GM12878 (cell line): ENCODE data around the gene GMDS. TPM values are rescaled to one million over a fixed set of nuclear protein-coding genes. Genes with fewer than 3 reads are reported as not detected.

Experiments
- ATAC-seq: fragments of 200-7000 bp; cut with Tn5 transposase; 3 replicates; pipeline ENCODE4 v1.9.1; 2020; ENCODE audit warnings: mild to moderate bottlenecking, moderate library complexity
- BruUV-seq: library from RNA; stranded (reverse); fragments of 400-500 nt; replicated peaks from 2 replicates; lab custom pipeline; 2021; lab: Mats Ljungman, UMichigan
- CTCF ChIA-PET: fragments of 300-600 bp; sonication (Branson Sonifier 250); formaldehyde crosslinking; extraction: SDS; loops from one replicate; lab custom pipeline; 2021; ENCODE audit warnings: inconsistent platforms; lab: Yijun Ruan, JAX
- POLR2A ChIA-PET: fragments of 350-600 bp; formaldehyde crosslinking; extraction: SDS; loops from one replicate; lab custom pipeline; 2021; ENCODE audit warnings: inconsistent platforms; lab: Charles Lee
- RAD21 ChIA-PET: fragments of 300-600 bp; sonication (Branson Sonifier 250); formaldehyde crosslinking; loops from one replicate; lab custom pipeline; 2023; ENCODE audit warnings: antibody characterized with exemption; ENCODE audit not compliant: unreplicated experiment; lab: Charles Lee
- SMC1A ChIA-PET: fragments of 300-600 bp; sonication (Branson Sonifier 250); formaldehyde crosslinking; loops from one replicate; lab custom pipeline; 2023; ENCODE audit not compliant: unreplicated experiment, uncharacterized antibody; lab: Charles Lee
- DNase-seq: peaks from one replicate; pipeline ENCODE4 v3.0.0-alpha.2; 2011; ENCODE audit warnings: low read depth, low spot score
- FAIRE-seq: peaks from 3 replicates; lab custom pipeline; 2011; peaks lifted over from hg19 to GRCh38; lab: Jason Lieb, UNC
- H2AFZ ChIP-seq: 2 replicates; pipeline ENCODE4 v1.6.0; 2011; ENCODE audit warnings: low read depth, low read length, control low read depth; ENCODE audit not compliant: control insufficient read depth
- H3K27ac ChIP-seq: 2 replicates; pipeline ENCODE4 v1.5.1; 2011; ENCODE audit warnings: control low read depth; ENCODE audit not compliant: control insufficient read depth, insufficient read depth
- H3K27me3 ChIP-seq, 2 experiments: replicated peaks in 1 of 2; 2 replicates each; pipeline versions ENCODE4 v1.6.0 to v1.6.1; 2011; ENCODE audit warnings: low read length in 1 of 2; ENCODE audit not compliant: control insufficient read depth in 2 of 2, insufficient read depth in 2 of 2
- H3K36me3 ChIP-seq, 2 experiments: 2 replicates each; pipeline ENCODE4 v1.5.1; 2011; ENCODE audit warnings: low read length in 1 of 2; ENCODE audit not compliant: control insufficient read depth in 2 of 2, insufficient read depth in 2 of 2
- H3K4me1 ChIP-seq: 2 replicates; pipeline ENCODE4 v1.6.1; 2011; ENCODE audit warnings: mild to moderate bottlenecking, low read length, moderate library complexity, mixed read lengths; ENCODE audit not compliant: control insufficient read depth, insufficient read depth
- H3K4me2 ChIP-seq: 2 replicates; pipeline ENCODE4 v1.6.0; 2011; ENCODE audit warnings: control low read depth; ENCODE audit not compliant: control insufficient read depth, insufficient read depth
- H3K4me3 ChIP-seq: fragments of 200-600 bp; sonication (generic); 2 replicates; pipeline ENCODE4 v1.5.1; 2016
- H3K79me2 ChIP-seq: 2 replicates; pipeline ENCODE4 v1.6.0; 2011; ENCODE audit warnings: low read length; ENCODE audit not compliant: control insufficient read depth, insufficient read depth
- H3K9ac ChIP-seq: 2 replicates; pipeline ENCODE4 v1.8.0; 2011; ENCODE audit warnings: low read length, control low read depth, mixed read lengths; ENCODE audit not compliant: control insufficient read depth, insufficient read depth
- H3K9me3 ChIP-seq: replicated peaks from 3 replicates; pipeline ENCODE4 v1.5.1; 2011; ENCODE audit warnings: mild to moderate bottlenecking, low read length; ENCODE audit not compliant: control insufficient read depth, insufficient read depth
- H4K20me1 ChIP-seq: 2 replicates; pipeline ENCODE4 v1.6.0; 2011; ENCODE audit not compliant: control insufficient read depth, insufficient read depth
- HDAC6 ChIP-seq: fragments of 200-600 bp; sonication (generic); IDR thresholded peaks from one replicate; pipeline ENCODE4 v1.8.0; 2017; ENCODE audit warnings: antibody characterized with exemption; ENCODE audit not compliant: unreplicated experiment
- RFX5 ChIP-seq: IDR thresholded peaks from 2 replicates; pipeline ENCODE4 v1.6.1; 2011; ENCODE audit warnings: low read depth, low read length, improper control_type of control experiment
- WRNIP1 ChIP-seq: IDR thresholded peaks from 2 replicates; pipeline ENCODE4 v1.6.1; 2011; ENCODE audit warnings: low read depth, low read length, improper control_type of control experiment, borderline replicate concordance
- ZNF384 ChIP-seq: IDR thresholded peaks from 2 replicates; pipeline ENCODE4 v1.6.1; 2012; ENCODE audit warnings: low read depth, mild to moderate bottlenecking, low read length, improper control_type of control experiment, borderline replicate concordance
- WGBS: methylation state at CpG from one replicate; pipeline ENCODE4 v1.1.6; 2016; ENCODE audit warnings: low lambda C conversion rate; ENCODE audit not compliant: insufficient replicate concordance, insufficient coverage; ENCODE audit errors: missing lambda C conversion rate; 5-methylcytosine and 5-hydroxymethylcytosine counted together
- in situ Hi-C: fragments of 300-500 bp; cut with MboI; formaldehyde crosslinking; loops from 9 replicates; pipeline ENCODE4 v1.14.3; 2018; ENCODE audit warnings: mixed read lengths
- intact Hi-C: fragments of 100-400 bp; cut with micrococcal nuclease; formaldehyde crosslinking; loops from one replicate; pipeline ENCODE4 v1.14.2; 2022; ENCODE audit not compliant: unreplicated experiment
- polyA plus RNA-seq, 11 experiments: library from polyadenylated mRNA; depleted of rRNA in 4 of 11; unstranded in 6 of 11; stranded (reverse) in 5 of 11; fragments of >200 nt; fragmentation: Nextera tagmentation in 4 of 11; fragmentation: Illumina TruSeq in 1 of 11; extraction: Ambion mirVana in 4 of 11; extraction: Trizol in 1 of 11; gene quantifications; 1 replicate in 1 of 11; 2 replicates in 10 of 11; pipeline versions ENCODE4 v1.2.1 to v1.2.3, GENCODE V29; 2011 to 2016; ENCODE audit warnings: inconsistent platforms in 2 of 11, missing spikeins in 2 of 11, low read depth in 1 of 11
- total RNA-seq, 4 experiments: library from RNA; depleted of rRNA in 3 of 4; stranded (reverse); fragments of >200 nt in 3 of 4; fragmentation: Illumina TruSeq in 1 of 4; extraction: Trizol in 1 of 4; gene quantifications; 2 replicates each; pipeline versions ENCODE4 v1.2.1 to v1.2.3, GENCODE V29; 2013 to 2021
- TF ChIP-seq, protein P1 (sequence below): fragments of 450-650 bp; IDR thresholded peaks from 2 replicates; pipeline ENCODE4 v1.6.1; 2017; ENCODE audit warnings: mild to moderate bottlenecking, low read depth, inconsistent platforms; ENCODE audit not compliant: poor library complexity, severe bottlenecking
- TF ChIP-seq, protein P2 (sequence below): IDR thresholded peaks from 2 replicates; pipeline ENCODE4 v1.6.1; 2011; ENCODE audit warnings: low read depth, low read length, improper control_type of control experiment, borderline replicate concordance
- TF ChIP-seq, protein P3 (sequence below): IDR thresholded peaks from 2 replicates; pipeline ENCODE4 v1.6.1; 2011; ENCODE audit warnings: mild to moderate bottlenecking, low read depth, low read length, moderate library complexity; ENCODE audit not compliant: insufficient replicate concordance
- TF ChIP-seq, protein P4 (sequence below): fragments of 150-350 bp; IDR thresholded peaks from 2 replicates; pipeline ENCODE4 v1.6.1; 2016; ENCODE audit warnings: low read depth, low read length
- TF ChIP-seq, protein P5 (sequence below): IDR thresholded peaks from 2 replicates; pipeline ENCODE4 v1.6.1; 2012; ENCODE audit warnings: low read depth, low read length, improper control_type of control experiment

Gene GMDS
- total and polyA plus RNA-seq, 10 of the 15 experiments (the other 5 are each of a cell fraction or from before 2014, with no cell fraction given): 0.61 to 53.8 (median 29.3) TPM

DNA sequence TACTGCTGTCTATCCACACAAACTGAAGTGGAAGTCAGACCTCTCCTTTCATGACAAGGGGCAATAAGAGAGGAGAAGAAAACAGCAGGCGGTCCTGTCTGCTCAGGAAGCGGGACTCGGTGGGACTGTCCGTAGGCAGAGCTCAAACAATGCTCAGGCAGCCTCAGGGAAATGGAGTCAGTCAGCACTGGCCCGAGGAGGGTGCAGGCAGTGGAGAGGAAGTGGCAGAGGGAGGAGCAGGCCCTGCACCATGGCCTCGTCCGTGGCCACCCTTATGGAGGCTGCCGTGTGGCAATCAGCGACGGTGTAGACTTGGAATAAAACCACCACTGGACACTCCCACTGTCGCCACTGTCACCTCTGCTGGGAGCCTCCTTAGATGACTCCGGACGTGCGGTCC is 616.1 kb downstream of the GMDS start (continued):
- TF ChIP-seq, protein P1, sequence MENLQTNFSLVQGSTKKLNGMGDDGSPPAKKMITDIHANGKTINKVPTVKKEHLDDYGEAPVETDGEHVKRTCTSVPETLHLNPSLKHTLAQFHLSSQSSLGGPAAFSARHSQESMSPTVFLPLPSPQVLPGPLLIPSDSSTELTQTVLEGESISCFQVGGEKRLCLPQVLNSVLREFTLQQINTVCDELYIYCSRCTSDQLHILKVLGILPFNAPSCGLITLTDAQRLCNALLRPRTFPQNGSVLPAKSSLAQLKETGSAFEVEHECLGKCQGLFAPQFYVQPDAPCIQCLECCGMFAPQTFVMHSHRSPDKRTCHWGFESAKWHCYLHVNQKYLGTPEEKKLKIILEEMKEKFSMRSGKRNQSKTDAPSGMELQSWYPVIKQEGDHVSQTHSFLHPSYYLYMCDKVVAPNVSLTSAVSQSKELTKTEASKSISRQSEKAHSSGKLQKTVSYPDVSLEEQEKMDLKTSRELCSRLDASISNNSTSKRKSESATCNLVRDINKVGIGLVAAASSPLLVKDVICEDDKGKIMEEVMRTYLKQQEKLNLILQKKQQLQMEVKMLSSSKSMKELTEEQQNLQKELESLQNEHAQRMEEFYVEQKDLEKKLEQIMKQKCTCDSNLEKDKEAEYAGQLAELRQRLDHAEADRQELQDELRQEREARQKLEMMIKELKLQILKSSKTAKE: no peak
- TF ChIP-seq, protein P2, sequence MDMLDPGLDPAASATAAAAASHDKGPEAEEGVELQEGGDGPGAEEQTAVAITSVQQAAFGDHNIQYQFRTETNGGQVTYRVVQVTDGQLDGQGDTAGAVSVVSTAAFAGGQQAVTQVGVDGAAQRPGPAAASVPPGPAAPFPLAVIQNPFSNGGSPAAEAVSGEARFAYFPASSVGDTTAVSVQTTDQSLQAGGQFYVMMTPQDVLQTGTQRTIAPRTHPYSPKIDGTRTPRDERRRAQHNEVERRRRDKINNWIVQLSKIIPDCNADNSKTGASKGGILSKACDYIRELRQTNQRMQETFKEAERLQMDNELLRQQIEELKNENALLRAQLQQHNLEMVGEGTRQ: no peak
- TF ChIP-seq, protein P3, sequence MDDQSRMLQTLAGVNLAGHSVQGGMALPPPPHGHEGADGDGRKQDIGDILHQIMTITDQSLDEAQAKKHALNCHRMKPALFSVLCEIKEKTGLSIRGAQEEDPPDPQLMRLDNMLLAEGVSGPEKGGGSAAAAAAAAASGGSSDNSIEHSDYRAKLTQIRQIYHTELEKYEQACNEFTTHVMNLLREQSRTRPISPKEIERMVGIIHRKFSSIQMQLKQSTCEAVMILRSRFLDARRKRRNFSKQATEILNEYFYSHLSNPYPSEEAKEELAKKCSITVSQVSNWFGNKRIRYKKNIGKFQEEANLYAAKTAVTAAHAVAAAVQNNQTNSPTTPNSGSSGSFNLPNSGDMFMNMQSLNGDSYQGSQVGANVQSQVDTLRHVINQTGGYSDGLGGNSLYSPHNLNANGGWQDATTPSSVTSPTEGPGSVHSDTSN: no peak

DNA sequence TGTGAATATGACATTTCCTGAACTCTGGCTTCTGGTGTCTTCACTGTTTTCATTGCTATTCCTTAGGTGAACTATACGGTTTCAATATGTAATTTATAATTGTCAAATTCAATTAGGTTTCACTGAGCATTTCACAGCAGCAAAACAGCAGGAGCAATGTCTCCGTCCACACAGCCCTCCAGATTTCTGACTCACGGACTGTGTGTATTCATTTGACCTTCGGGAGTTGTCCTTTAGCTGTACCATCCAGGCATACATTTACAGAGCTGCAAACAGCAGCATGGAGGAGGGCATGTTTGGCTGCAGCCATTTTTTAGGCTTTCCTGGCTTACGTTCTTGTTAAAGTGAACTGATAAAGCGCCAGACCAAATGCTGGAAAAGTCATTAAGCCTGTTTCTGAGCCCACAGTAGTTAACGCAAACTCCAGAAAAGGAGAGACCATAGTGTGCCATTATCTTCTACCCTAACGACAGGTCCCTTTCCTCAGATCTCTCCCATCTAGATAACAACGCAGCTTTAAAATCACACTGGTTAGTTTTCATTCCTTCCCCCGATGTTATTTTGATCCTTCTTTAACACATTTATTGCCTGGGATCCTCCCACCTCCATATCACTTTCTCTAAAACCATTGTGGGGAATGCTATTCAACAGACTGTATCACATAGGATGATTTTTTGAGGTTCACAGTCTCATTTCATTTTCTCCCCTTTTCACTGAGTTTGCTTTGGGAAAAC is 617.4 kb downstream of the GMDS start:
- H3K36me3 ChIP-seq: no peaks in the 10 kb centered on the region
- H3K4me1 ChIP-seq: peaks cover 5% of the 10 kb centered on the region
- peaks cover 4 to 10% of the 10 kb centered on the region in 2 experiments for H3K27me3 ChIP-seq
- no peak for FAIRE-seq
- no TSS peak for BruUV-seq
- intact Hi-C loops: no loop called here
- in situ Hi-C loops: no loop called here
- peaks cover 3% of the 10 kb centered on the region; the same call in 1 of the 2 replicates for H4K20me1 ChIP-seq
- no peak for DNase-seq
- H3K79me2 ChIP-seq: no peaks in the 10 kb centered on the region
- WGBS: 80% methylated on average over 10 of the region's 10 CpGs
- no peak overlapping the region for H3K9ac ChIP-seq
- H3K27ac ChIP-seq: no peak overlapping the region
- H3K4me3 ChIP-seq: no peak overlapping the region
- no peak overlapping the region for H2AFZ ChIP-seq
- RAD21 ChIA-PET: no interaction called here
- no peak for ATAC-seq
- POLR2A ChIA-PET: no interaction called here
- CTCF ChIA-PET: interaction anchor here (1.2 kb wide), 1 partner anchor 21 kb away, joined by 4 read pairs; no protein-coding TSS in a partner anchor
- no peaks in the 10 kb centered on the region for H3K9me3 ChIP-seq
- SMC1A ChIA-PET: interaction anchor here (0.6 to 1.3 kb wide), 2 partner anchors 9 to 726 kb away, joined by 3 read pairs; no protein-coding TSS in a partner anchor
- H3K4me2 ChIP-seq: no peak overlapping the region
- TF ChIP-seq ZNF384: no peak
- TF ChIP-seq, protein P4, sequence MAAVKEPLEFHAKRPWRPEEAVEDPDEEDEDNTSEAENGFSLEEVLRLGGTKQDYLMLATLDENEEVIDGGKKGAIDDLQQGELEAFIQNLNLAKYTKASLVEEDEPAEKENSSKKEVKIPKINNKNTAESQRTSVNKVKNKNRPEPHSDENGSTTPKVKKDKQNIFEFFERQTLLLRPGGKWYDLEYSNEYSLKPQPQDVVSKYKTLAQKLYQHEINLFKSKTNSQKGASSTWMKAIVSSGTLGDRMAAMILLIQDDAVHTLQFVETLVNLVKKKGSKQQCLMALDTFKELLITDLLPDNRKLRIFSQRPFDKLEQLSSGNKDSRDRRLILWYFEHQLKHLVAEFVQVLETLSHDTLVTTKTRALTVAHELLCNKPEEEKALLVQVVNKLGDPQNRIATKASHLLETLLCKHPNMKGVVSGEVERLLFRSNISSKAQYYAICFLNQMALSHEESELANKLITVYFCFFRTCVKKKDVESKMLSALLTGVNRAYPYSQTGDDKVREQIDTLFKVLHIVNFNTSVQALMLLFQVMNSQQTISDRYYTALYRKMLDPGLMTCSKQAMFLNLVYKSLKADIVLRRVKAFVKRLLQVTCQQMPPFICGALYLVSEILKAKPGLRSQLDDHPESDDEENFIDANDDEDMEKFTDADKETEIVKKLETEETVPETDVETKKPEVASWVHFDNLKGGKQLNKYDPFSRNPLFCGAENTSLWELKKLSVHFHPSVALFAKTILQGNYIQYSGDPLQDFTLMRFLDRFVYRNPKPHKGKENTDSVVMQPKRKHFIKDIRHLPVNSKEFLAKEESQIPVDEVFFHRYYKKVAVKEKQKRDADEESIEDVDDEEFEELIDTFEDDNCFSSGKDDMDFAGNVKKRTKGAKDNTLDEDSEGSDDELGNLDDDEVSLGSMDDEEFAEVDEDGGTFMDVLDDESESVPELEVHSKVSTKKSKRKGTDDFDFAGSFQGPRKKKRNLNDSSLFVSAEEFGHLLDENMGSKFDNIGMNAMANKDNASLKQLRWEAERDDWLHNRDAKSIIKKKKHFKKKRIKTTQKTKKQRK: no peak
- TF ChIP-seq, protein P3: no peak
- TF ChIP-seq, protein P5, sequence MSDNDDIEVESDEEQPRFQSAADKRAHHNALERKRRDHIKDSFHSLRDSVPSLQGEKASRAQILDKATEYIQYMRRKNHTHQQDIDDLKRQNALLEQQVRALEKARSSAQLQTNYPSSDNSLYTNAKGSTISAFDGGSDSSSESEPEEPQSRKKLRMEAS: no peak
- no peak for TF ChIP-seq HDAC6
- TF ChIP-seq RFX5: no peak
- no peak for TF ChIP-seq WRNIP1
